ENCODE measurements around the gene SRRM5. TPM values are rescaled to one million over a fixed set of nuclear protein-coding genes. Genes with fewer than 3 reads are reported as not detected.

Gene SRRM5
- total and polyA plus RNA-seq, 5 donors, result 0.23 to 0.34 (median 0.29) TPM; not detected in 1

DNA sequence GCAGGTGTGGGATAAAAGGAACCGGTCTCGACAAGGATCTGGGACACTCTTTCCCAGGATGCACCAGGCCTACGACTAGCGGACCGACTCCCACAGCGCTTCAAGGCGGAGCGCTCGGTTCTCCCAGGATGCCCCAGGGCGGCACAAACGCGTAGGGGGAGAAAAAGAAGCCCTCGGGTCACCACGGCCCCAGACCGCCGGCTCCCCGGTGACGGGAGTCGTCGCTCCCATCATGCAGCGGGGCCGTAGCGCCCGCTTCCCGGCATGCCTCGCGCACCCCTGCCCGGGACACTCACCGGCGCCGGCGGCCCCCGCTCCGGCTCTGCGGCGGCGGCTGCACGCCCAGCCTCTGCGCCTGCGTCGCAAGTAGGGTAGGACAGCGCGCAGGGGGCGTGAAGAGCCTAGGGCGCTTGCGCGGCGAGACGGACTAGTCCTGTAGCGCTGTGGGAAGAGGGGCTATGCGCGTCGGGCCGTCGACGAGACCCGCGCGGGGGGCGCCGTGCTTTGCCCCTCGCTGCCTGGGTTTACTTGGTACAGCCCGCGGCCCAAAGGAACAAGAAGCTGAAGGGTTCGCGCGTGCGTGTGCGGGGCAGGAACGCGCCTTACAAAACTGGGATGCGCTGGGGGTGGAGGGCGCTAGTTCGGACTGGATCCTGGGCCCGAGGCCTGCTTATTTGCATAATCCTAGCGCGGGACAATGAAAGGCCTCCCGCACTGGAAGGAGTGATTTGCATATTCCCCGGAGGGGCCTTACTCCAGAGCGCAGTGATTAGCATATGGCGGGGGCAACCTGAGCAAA, 7.6 kb downstream of the SRRM5 start, which contains the start of gene ZNF428:
TSS of gene ZNF428 (minus strand) at position 368 of the 799 bp plus-strand sequence. CDS start 5,325 bp downstream, outside the sequence.
- peak; percentile 92 to 96 (median 95) for DNase-seq
- under 1% methylated on average over 81 of the region's 81 CpGs for WGBS
- no peaks in the 10 kb centered on the region for H3K4me1 ChIP-seq (ENCODE audit: control insufficient read depth, insufficient read depth, low read length)
- peak within 1 kb of the TSS; percentile 51 for H3K4me3 ChIP-seq (ENCODE audit: low read length)
- peak within 1 kb of the TSS; percentile 69 for H3K27ac ChIP-seq (ENCODE audit: low read length)
- no peaks in the 10 kb centered on the region for H3K27me3 ChIP-seq (ENCODE audit: control insufficient read depth, insufficient read depth)
- intact Hi-C loops (cut with DNase I), result no loop called here
- peak; percentile 96 for ATAC-seq
- H3K9me3 ChIP-seq (ENCODE audit: control insufficient read depth, low read length), result no peaks in the 10 kb centered on the region

DNA sequence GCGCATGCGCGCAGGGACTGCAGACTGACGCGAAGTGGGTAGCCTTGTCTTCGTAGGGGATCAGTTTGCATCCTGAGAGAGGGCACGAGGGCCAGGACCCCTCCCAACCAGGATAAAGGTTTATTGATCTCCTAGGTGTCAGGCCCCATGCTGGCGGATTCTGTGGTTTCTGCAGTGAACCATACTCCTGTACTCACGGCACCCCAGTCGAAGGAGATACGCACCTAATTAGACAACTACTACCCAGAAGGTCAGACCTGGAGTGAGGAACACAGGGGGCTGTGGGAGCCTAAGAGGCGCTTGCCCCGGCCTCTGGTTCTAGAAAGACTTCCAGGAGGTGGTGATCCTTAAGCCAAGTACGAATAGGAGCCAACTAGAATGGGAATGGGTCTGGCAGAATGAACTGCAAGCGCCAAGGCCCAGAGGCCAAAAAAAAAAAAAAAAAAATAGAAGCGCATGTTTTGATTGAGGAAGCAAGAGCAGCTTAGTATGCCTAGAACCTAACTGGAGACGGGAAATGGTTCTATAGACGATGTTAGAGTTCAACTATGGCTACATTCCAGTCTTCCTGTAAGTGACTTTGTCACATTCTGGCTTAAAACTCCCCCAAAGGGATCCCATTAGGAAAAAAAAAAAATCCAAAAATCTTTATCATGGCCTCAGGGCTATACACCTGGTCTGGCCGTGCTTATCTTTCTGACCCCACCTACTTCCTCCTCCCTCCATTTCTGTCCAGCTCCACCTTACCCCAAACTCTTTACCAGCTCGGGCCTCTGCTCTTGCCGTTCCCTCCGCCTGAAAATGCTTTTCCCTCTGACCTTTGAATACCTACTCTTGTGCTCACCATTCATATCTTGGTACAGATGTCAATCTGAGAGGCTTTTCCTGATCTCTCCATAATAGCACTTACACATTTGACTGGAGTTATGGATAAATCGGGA, 8.4 kb downstream of the SRRM5 start:
- peak in 1 of 3 donors; percentile 95 for DNase-seq
- Histone ChIP-seq H3K27me3 (ENCODE audit: control insufficient read depth, insufficient read depth) (no peaks in the 10 kb centered on the region), H3K9me3 (ENCODE audit: control insufficient read depth, low read length) (no peaks in the 10 kb centered on the region), H3K27ac (ENCODE audit: low read length) (peak overlapping the region; percentile 69), H3K4me1 (ENCODE audit: control insufficient read depth, insufficient read depth, low read length) (no peaks in the 10 kb centered on the region), H3K4me3 (ENCODE audit: low read length) (peak overlapping the region; percentile 51)
- peak in 1 of 2 donors; percentile 3 for ATAC-seq
- intact Hi-C loops (cut with DNase I), result no loop called here
- WGBS, result 40% methylated on average over 23 of the region's 23 CpGs

DNA sequence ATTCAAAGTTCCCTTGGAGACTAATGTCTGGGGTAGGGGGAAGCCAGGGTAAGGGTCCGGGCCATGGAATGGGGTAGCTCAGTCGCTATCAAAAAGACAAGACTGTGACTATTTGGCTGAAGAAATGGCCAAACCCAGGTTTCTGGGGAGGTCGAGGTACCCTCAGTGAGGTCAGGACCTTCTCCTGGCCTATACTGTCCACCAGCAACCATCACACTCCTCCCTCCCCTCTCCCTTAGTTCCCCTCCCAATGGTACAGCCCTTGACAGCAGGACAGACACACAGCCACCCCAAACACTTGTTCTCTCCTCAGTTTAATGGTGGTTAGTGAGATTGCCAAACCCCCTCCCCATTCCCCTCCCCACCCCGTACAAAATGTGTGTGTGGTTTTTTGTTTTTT, 10.2 kb downstream of the SRRM5 start:
- WGBS, result 52% methylated on average over 4 of the region's 4 CpGs

DNA sequence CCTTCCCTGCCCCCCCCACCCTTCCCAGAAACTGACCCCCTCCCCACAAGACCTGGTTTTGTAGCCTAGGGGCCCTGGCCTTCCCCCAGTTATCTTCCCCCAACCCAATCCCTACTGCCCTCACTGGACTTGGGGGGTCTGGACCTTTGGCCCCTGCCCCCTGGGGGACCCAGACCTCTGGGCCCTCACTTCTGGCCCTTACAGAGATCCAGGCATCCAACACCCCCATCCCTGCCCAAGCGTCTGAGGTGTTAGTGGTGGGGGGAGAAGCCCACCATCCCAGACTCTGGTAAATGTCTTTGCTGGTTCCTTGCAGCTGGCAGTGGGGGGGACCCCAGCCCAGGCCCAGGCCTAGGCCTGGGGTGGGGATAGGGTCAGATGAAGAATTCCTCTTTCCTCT, 11.1 kb downstream of the SRRM5 start:
- H3K4me1 ChIP-seq (ENCODE audit: control insufficient read depth, insufficient read depth, low read length), result no peaks in the 10 kb centered on the region
- no peaks in the 10 kb centered on the region for H3K27me3 ChIP-seq (ENCODE audit: control insufficient read depth, insufficient read depth)
- ATAC-seq (no peak), DNase-seq (no peak)
- WGBS, result 85% methylated on average over 1 of the region's 1 CpG
- H3K9me3 ChIP-seq (ENCODE audit: control insufficient read depth, low read length), result no peaks in the 10 kb centered on the region
- no peak overlapping the region for H3K27ac ChIP-seq (ENCODE audit: low read length)
- no peak overlapping the region for H3K4me3 ChIP-seq (ENCODE audit: low read length)
- intact Hi-C loops (cut with DNase I), result no loop called here

More for the DNA sequence above, 10.2 kb downstream of the SRRM5 start:
- Histone ChIP-seq H3K27me3 (ENCODE audit: control insufficient read depth, insufficient read depth) (no peaks in the 10 kb centered on the region), H3K27ac (ENCODE audit: low read length) (no peak overlapping the region), H3K4me1 (ENCODE audit: control insufficient read depth, insufficient read depth, low read length) (no peaks in the 10 kb centered on the region), H3K9me3 (ENCODE audit: control insufficient read depth, low read length) (no peaks in the 10 kb centered on the region), H3K4me3 (ENCODE audit: low read length) (no peak overlapping the region)
- ATAC-seq (no peak), DNase-seq (no peak)
- intact Hi-C loops (cut with DNase I), result no loop called here

DNA sequence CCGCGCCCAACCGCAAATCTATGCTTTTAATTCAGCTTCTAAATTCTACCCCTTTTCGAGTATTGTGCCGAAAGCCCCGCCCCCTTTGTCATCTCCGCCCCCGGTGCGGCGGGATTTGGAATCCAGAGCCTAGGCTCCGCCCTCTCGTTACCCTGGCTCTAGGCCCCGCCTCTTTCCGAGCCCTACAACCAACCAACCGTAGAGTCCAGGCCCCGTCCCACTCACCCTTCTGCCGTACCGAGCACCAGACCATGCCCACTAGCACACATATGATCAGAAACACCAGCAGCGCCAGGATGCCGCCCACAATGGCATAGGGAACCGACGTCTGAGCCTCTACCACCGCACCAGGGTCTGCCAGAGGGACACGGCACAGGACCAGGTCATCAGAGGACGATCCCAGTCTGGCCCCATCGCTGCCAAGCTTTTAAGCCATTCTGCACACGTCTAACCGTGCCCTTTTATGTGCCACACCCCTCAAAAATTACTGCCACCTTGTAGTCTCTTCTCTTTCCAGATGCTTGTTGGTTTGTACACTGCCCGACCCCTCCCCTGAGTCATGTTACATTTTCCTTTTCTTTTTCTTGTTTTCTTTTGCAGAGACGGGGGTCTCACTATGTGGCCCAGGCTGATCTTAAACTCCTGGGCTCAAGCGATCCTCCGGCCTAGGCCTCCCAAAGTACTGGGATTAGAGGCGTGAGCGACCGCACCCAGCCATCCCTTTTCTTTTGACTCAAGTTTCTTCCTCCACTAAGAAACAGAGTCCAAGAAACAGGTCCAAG, 12.2 kb downstream of the SRRM5 start:
- no peaks in the 10 kb centered on the region for H3K9me3 ChIP-seq (ENCODE audit: control insufficient read depth, low read length)
- ATAC-seq, result no peak
- H3K27me3 ChIP-seq (ENCODE audit: control insufficient read depth, insufficient read depth), result no peaks in the 10 kb centered on the region
- no peaks in the 10 kb centered on the region for H3K4me1 ChIP-seq (ENCODE audit: control insufficient read depth, insufficient read depth, low read length)
- intact Hi-C loops (cut with DNase I), result no loop called here
- WGBS, result 79% methylated on average over 35 of the region's 35 CpGs
- no peak for DNase-seq
- H3K27ac ChIP-seq (ENCODE audit: low read length), result no peak overlapping the region
- H3K4me3 ChIP-seq (ENCODE audit: low read length), result no peak overlapping the region

DNA sequence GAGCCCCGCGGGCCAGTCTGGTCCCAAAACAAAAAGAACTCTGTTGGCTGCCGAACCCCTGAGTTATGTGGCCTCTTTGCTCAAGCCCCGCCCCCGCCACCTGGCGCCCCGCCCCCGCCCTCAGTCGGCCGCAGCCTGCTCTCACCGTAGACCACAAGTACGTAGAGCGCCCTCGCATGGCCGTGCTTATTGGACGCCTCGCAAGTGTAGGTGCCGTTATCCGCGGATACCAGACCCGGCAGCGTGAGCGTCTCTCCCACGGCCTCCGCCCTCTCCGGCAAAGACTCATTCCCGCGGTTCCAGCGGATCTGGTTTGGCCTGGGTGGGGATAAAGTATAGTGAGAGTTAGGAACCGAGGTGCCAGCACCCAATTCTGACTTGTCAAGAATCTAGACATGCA, 13.0 kb downstream of the SRRM5 start:
- no peaks in the 10 kb centered on the region for H3K9me3 ChIP-seq (ENCODE audit: control insufficient read depth, low read length)
- H3K4me3 ChIP-seq (ENCODE audit: low read length), result no peak overlapping the region
- no peak for ATAC-seq
- H3K27ac ChIP-seq (ENCODE audit: low read length), result no peak overlapping the region
- no peaks in the 10 kb centered on the region for H3K27me3 ChIP-seq (ENCODE audit: control insufficient read depth, insufficient read depth)
- DNase-seq, result peak; percentile 46 to 83 (median 79)
- 32% methylated on average over 30 of the region's 30 CpGs for WGBS
- no peaks in the 10 kb centered on the region for H3K4me1 ChIP-seq (ENCODE audit: control insufficient read depth, insufficient read depth, low read length)
- intact Hi-C loops (cut with DNase I), result no loop called here

DNA sequence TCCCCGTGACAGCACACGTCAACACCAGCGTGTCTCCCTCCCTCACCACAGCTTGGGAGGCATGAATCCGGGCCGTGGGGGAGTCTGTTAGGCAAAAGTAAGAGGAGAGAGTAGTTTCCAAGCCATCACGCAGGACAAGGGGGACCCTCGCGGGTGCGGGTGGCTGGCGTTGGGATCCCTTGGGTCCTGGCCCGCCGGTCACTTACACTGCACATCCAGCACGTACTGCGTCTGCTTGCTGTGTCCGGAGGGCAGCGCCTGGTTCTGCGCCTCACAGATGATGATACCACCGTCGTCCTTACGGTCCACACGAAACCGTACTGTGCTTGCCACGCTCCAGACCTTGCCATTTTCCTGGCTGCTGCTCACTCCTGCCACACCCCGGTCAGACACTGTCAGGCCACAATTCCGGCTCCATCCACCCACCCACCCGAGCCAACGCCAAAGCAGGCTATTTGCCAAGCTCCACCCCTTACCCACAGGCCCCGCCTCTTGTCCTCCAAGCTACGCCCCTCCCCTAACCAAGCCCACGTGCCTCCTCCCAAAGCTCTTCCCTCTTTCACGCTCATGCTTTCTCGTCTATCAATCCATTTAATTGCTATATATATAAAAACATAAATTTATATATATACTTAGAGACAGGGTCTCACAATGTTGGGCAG, 14.2 kb downstream of the SRRM5 start:
- Histone ChIP-seq H3K27ac (ENCODE audit: low read length) (no peak overlapping the region), H3K9me3 (ENCODE audit: control insufficient read depth, low read length) (no peaks in the 10 kb centered on the region), H3K4me3 (ENCODE audit: low read length) (no peak overlapping the region), H3K27me3 (ENCODE audit: control insufficient read depth, insufficient read depth) (no peaks in the 10 kb centered on the region), H3K4me1 (ENCODE audit: control insufficient read depth, insufficient read depth, low read length) (no peaks in the 10 kb centered on the region)
- intact Hi-C loops (cut with DNase I), result no loop called here
- peak in 1 of 3 donors; percentile 61 for DNase-seq
- ATAC-seq, result peak in 1 of 2 donors; percentile 36
- 74% methylated on average over 32 of the region's 32 CpGs for WGBS

DNA sequence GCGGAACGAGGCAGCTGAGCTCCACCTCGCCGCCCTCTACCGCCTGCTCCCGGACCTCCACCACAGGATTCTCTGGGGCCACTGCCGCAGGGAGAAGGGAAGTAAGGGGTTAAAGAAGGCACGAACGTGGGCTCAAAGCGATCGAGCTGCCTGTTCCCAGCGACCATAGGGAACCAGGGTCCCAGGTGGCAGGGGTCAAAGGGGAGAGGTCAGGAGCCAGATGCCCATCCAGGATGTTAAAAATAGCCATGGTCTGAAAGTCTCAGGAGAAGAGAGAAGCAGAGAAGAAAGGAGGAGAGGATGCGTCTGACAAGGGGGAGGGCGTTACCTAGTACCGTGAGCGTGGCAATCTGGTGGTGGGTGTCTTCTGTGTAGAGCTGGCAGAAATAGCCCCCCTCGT, 14.9 kb downstream of the SRRM5 start:
- Histone ChIP-seq H3K27me3 (ENCODE audit: control insufficient read depth, insufficient read depth) (no peaks in the 10 kb centered on the region), H3K4me1 (ENCODE audit: control insufficient read depth, insufficient read depth, low read length) (no peaks in the 10 kb centered on the region), H3K4me3 (ENCODE audit: low read length) (no peak overlapping the region), H3K27ac (ENCODE audit: low read length) (no peak overlapping the region), H3K9me3 (ENCODE audit: control insufficient read depth, low read length) (no peaks in the 10 kb centered on the region)
- WGBS, result 52% methylated on average over 17 of the region's 17 CpGs
- DNase-seq, result no peak
- intact Hi-C loops (cut with DNase I), result no loop called here
- no peak for ATAC-seq

DNA sequence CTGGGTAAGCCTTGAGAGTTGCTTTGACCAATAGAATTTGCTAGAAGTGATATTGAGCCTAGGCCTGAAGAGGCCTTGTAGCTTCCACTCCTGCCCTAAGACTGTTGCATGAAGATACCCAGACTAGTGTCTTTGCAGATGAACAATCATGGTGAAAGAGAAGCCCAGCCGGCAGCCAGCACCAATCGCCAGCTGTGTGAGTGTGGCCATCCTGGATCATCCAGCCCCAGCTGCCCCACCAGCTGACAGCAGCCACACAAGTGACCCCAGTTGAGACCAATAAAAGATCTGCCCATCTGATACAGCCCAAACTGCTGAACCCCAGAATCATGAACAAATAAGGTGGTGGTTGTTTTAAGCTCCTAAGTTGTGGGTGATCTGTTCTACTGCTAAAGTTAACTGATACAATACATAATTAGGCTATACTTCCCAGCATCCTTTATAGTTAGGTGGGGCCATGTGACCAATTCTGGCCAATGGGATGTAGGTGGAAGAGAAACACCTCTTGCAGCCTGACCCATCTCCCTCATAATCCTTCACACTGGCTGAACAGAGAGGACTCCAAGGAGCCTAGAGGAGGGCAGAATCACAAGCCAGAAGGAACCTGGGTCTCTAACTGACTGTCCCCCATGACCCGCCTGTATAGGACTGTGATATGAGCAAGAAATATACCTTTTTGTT, 16.9 kb downstream of the SRRM5 start:
- H3K4me3 ChIP-seq (ENCODE audit: low read length), result no peak overlapping the region
- WGBS, result 84% methylated on average over 3 of the region's 3 CpGs
- intact Hi-C loops (cut with DNase I), result no loop called here
- H3K4me1 ChIP-seq (ENCODE audit: control insufficient read depth, insufficient read depth, low read length), result no peaks in the 10 kb centered on the region
- no peak for ATAC-seq
- no peak for DNase-seq
- no peaks in the 10 kb centered on the region for H3K27me3 ChIP-seq (ENCODE audit: control insufficient read depth, insufficient read depth)
- no peak overlapping the region for H3K27ac ChIP-seq (ENCODE audit: low read length)
- no peaks in the 10 kb centered on the region for H3K9me3 ChIP-seq (ENCODE audit: control insufficient read depth, low read length)

DNA sequence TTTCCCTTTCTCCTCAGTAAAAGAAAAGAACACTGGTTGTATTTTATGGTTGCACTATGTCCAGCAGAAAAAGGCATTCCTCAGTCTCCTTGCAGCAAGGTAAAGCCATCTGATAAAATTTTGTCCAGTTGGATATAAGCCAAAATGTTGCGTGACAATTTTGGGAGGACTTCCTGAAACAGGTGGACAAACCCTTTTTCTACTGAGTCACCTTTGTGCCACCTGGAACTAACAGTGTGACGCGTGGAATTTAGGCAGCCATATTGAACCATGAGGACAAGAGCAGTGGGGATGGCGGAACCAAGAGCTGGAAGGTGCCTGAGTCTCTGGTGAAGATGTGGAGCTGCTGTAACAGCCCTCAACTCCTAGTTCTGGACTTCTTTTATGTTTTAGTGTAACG, 19.6 kb downstream of the SRRM5 start:
- Histone ChIP-seq H3K4me3 (ENCODE audit: low read length) (no peak overlapping the region), H3K9me3 (ENCODE audit: control insufficient read depth, low read length) (no peaks in the 10 kb centered on the region), H3K27me3 (ENCODE audit: control insufficient read depth, insufficient read depth) (no peaks in the 10 kb centered on the region), H3K4me1 (ENCODE audit: control insufficient read depth, insufficient read depth, low read length) (no peaks in the 10 kb centered on the region), H3K27ac (ENCODE audit: low read length) (no peak overlapping the region)
- ATAC-seq (no peak), DNase-seq (no peak)
- intact Hi-C loops (cut with DNase I), result no loop called here
- 85% methylated on average over 5 of the region's 5 CpGs for WGBS
